GM18868 (cell line): ENCODE data around the gene DNM1.
"Not testable (repeated sequence)": the region's sequence is repeated elsewhere in the genome, so short reads cannot be mapped to it uniquely, and the experiment has no call there.

Source experiments
- ATAC-seq: cut with Tn5 transposase; IDR thresholded peaks from one replicate; pipeline ENCODE4 v1.9.1; 2021; ENCODE audit warnings: mild to moderate bottlenecking, moderate library complexity; ENCODE audit not compliant: unreplicated experiment

Gene DNM1

DNA sequence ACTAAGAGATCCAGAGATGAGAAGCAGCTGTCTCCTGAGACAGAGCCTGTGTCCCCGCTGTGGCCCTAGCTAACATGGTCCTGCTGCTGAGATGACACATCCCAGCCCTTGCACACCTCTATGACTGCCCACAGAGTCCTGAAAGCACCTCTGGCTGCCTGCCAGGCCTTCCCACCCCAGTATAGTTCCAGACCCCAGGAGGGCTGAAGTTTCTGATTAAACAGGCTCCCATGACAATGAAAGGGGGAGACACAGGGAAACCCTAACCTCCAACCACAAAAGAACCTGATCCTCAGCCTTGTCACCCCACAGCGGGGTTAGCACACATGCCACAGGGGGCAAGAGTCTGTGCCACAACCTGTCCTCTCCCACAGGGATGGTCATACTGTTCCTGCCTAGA, 27.5 kb upstream of the DNM1 start:
- ATAC-seq: no peak

DNA sequence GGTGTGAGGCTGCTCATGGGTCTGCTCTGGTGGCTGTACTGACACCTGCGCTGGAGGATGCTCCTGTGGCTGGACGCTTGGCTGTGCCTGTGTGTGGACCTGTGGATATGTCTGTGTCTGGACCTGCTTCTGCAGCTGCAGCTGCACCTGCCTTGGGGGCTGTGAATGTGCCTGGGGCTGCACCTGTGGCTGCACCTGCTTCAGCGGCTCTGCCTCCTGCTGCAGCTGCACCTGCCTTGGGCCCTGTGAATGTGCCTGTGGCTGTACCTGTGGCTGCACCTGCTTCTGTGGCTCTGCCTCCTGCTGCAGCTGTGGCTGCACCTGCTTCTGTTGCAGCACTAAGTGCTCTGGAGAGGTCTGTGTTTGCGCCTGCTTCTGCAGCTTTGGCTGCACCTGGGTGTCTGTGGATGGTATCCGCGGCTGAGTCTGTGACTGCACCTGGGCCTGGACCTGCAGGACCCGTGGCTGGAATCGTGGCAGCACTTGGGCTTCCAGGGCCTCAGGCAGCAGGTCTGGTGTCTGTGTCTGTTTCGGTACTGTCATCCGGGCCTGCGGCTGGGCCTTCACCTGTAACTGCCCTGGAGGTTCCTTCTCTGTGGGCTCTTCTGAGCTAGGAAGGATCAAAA, 24.3 kb upstream of the DNM1 start:
- no peak for ATAC-seq

- ATAC-seq: no peak
Observed at GRCh38 chr9:128180001-128180400, 23.2 kb upstream of the DNM1 start.

GRCh38 chr9:128180447-128180846, 22.7 kb upstream of the DNM1 start:
- no peak for ATAC-seq

DNA sequence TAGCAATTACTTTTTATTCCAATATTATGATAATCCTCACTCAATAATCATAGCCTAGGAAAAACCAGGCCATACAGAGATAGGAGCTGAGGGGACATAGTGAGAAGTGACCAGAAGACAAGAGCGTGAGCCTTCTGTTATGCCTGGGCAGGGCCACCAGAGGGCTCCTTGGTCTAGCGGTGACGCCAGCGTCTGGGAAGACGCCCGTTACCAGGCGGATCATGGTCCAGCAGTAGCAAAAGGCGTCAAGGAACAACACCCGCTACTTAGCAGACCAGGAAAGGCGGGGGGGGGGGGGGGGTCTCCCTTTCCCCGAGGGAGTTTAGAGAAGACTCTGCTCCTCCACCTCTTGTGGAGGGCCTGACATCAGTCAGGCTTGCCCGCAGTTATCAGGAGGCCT, 21.7 kb upstream of the DNM1 start:
- ATAC-seq: not testable (repeated sequence)

- ATAC-seq: no peak
Observed at GRCh38 chr9:128182893-128183588, 20.1 kb upstream of the DNM1 start.

GRCh38 chr9:128185979-128186965, 16.9 kb upstream of the DNM1 start:
- no peak for ATAC-seq

- ATAC-seq: no peak
Observed at GRCh38 chr9:128187361-128187760, 15.8 kb upstream of the DNM1 start.

- no peak for ATAC-seq
Observed at GRCh38 chr9:128188209-128188608, 15.0 kb upstream of the DNM1 start.

GRCh38 chr9:128190013-128190412, 13.2 kb upstream of the DNM1 start:
- no peak for ATAC-seq

GRCh38 chr9:128190516-128191405, 12.4 kb upstream of the DNM1 start:
- ATAC-seq: no peak

- peak; percentile 74 for ATAC-seq
Observed at GRCh38 chr9:128191406-128192046, 11.7 kb upstream of the DNM1 start, which contains the start of gene CIZ1. TSS of gene CIZ1 (minus strand) at chr9:128191572. CDS start at chr9:128190857, 715 bp downstream.

DNA sequence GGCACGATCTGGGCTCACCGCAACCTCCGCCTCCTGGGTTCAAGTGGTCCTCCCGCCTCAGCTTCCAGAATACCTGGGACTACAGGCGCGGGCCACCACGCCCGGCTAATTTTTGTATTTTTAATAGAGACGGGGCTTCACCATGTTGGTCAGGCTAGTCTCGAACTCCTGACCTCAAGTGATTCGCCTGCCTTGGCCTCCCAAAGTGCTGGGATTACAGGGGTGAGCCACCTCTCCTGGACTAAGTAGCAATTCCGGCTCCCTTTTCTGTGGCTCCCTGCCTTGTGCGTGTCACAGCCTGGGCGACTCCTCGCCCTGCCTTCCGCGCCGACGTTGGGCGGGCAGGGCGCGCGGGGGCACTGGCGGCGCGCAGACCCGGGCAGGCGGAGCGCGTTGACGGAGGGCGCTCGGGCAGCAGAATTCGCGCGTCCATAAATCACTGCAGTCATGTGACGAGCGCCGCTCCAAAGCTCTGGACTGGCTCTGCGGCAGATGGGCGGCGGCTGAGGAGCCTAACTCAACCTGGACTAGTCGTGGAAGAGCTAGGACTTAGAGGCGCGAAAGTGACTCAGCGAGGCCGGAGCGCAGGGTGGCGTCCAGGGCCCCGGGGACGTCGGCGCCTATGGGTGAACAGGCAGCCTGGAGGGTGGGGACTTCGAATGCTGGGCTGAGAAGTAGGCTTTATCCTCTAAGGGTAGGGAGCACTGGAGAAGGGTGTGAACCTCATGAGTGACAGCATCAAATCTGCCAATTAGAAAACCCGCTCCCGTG, 10.4 kb upstream of the DNM1 start:
- no peak for ATAC-seq

DNA sequence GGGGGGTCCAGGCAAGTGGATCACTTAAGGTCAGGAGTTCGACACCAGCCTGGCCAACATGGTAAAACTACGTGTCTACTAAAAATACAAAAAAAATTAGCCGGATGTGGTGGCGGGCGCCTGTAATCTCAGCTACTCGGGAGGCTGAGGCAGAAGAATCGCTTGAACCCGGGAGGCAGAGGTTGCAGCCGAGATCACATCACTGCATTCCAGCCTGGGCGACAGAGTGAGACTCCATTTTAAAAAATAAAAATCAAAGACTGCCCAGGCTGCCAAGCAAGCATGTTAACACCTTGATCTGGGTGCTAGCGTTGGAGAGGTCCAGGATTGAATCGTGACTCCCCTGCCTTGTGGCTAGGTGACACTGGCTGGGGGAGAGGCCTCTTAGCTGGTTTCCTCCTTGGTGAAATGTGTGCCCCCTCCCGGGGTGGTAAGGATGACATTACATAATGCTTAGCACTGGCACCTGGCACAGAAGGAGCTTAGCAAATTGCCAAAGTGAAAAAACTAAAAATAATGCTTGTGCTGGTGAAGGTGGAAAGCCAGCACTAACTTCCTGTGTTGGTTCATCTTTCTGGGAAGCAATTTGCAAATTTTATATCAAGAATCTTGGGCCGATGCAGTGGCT, 9.6 kb upstream of the DNM1 start:
- no peak for ATAC-seq

- ATAC-seq: no peak
Observed at GRCh38 chr9:128201441-128202369, 1.5 kb upstream of the DNM1 start.

DNA sequence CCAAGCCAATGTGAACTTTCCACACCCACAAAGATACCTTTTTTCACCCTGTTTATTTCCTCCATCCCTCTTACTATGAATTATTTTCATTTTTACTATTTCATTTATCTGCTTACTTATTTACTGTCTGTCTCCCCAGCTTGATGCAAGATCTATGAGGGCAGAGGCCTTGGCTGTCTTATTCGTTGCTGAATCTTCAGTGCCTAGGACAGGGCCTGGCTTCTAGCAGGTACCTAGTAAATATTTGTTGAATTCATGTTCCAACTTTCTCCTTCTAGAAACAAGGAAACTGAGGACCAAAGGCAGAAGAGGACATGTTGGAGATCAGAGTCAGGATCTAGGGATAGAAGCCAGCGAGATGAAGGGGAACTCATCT, 543 bp upstream of the DNM1 start:
- no peak for ATAC-seq

DNA sequence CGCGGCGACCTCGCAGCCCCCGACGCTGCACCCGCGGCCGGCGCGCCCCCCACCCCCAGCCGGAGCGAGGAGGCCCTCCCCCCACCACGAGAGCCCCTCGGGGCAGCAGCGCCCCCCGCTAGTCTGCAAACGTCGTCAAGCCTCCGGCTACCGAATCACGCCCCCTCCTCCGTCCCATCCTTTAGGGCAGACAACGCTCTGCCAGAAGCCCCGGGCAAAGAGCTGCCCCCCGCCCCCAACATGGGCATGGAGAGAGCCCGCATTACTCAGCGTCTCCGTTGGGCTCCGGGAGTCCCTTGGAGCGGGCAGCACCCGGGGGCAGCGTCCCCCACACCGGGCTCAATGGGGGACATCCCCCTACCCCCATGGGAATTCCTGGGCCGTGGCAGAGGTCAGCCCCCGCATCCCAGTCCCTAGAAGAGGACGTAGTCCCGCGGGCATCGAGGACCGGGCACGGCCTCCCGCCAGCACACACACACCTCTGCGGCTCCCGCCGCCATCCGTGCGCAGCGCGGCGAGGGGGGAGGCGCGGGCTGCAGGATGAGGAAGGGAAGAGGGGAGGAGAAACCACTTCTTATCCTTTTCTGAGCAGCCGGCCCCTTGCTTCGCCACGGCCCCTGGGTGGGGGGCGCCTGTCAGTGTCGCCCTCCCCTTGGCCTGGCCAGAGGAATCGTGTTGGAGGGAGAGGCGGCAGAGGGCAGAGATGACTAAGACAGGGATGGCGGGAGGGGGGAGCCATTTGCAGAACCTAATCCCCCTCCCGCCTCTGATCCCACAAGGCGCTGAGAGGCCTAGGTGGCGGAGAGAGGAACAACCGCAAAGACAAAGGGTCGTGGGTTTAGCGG, 750 bp downstream of the DNM1 start:
- ATAC-seq: no peak
